Common myeloid progenitor, CD34-positive (primary cell): Measurements from ENCODE around the gene RASAL2.

Source experiments
- CTCF ChIA-PET: fragments of 350-600 bp; sonication (Branson Sonifier 250); formaldehyde crosslinking; loops from one replicate; lab custom pipeline; 2021; ENCODE audit warnings: antibody characterized with exemption; lab: Charles Lee
- POLR2A ChIA-PET: fragments of 350-600 bp; sonication (Branson Sonifier 250); formaldehyde crosslinking; loops from one replicate; lab custom pipeline; 2021; ENCODE audit warnings: antibody characterized with exemption; lab: Charles Lee
- DNase-seq, 3 donors: peaks; one replicate each; pipeline versions ENCODE4 v3.0.0 to v3.0.0-alpha.2; 2013
- H3K27ac ChIP-seq, 2 experiments: 1 replicate in 1 of 2; 2 replicates in 1 of 2; pipeline ENCODE4 v1.7.0; 2013; ENCODE audit warnings: inconsistent platforms in 2 of 2, low read length in 2 of 2, mild to moderate bottlenecking in 2 of 2, low read depth in 1 of 2, moderate library complexity in 1 of 2; ENCODE audit not compliant: severe bottlenecking in 2 of 2, insufficient read depth in 1 of 2, poor library complexity in 1 of 2
- H3K27me3 ChIP-seq, 5 experiments: replicated peaks in 2 of 5; 1 replicate in 3 of 5; 2 replicates in 2 of 5; pipeline versions ENCODE4 v1.6.1 to v1.7.0; 2013; ENCODE audit warnings: low read length in 4 of 5, mild to moderate bottlenecking in 2 of 5, moderate library complexity in 2 of 5, inconsistent platforms in 1 of 5; ENCODE audit not compliant: insufficient read depth in 5 of 5, control insufficient read depth in 4 of 5
- H3K36me3 ChIP-seq, 4 experiments: 1 replicate in 2 of 4; 2 replicates in 2 of 4; pipeline versions ENCODE4 v1.6.1 to v1.7.0; 2013; ENCODE audit warnings: low read length in 3 of 4, control low read depth in 1 of 4, mild to moderate bottlenecking in 1 of 4; ENCODE audit not compliant: control insufficient read depth in 4 of 4, insufficient read depth in 4 of 4
- H3K4me1 ChIP-seq, 4 experiments: 1 replicate in 3 of 4; 2 replicates in 1 of 4; pipeline versions ENCODE4 v1.6.1 to v1.7.1; 2013; ENCODE audit warnings: low read length in 3 of 4, mild to moderate bottlenecking in 3 of 4, control low read depth in 1 of 4, inconsistent platforms in 1 of 4, moderate library complexity in 1 of 4; ENCODE audit not compliant: control insufficient read depth in 4 of 4, insufficient read depth in 4 of 4; ENCODE audit errors: control extremely low read depth in 1 of 4
- H3K4me3 ChIP-seq, 7 experiments: 1 replicate in 4 of 7; 2 replicates in 3 of 7; pipeline versions ENCODE4 v1.5.1 to v1.7.0; 2013; ENCODE audit warnings: mild to moderate bottlenecking in 7 of 7, low read length in 6 of 7, moderate library complexity in 6 of 7, inconsistent platforms in 2 of 7, low read depth in 2 of 7, control low read depth in 1 of 7; ENCODE audit not compliant: insufficient read depth in 4 of 7, control insufficient read depth in 1 of 7; ENCODE audit errors: extremely low read depth in 1 of 7
- H3K9me3 ChIP-seq, 5 experiments: 1 replicate in 4 of 5; 2 replicates in 1 of 5; pipeline versions ENCODE4 v1.6.1 to v1.7.1; 2013; ENCODE audit warnings: low read length in 4 of 5, mild to moderate bottlenecking in 2 of 5, inconsistent platforms in 1 of 5, low read depth in 1 of 5, moderate library complexity in 1 of 5; ENCODE audit not compliant: control insufficient read depth in 4 of 5, insufficient read depth in 2 of 5; ENCODE audit errors: control extremely low read depth in 1 of 5
- WGBS: methylation state at CpG from one replicate; pipeline ENCODE4 v1.1.5; 2013; ENCODE audit not compliant: insufficient coverage; 5-methylcytosine and 5-hydroxymethylcytosine counted together

Gene RASAL2

GRCh38 chr1:178461701-178462100 is 367.8 kb downstream of the RASAL2 start:
- 97% methylated on average over 4 of the region's 4 CpGs for WGBS
- H3K4me3 ChIP-seq, result no peak overlapping the region
- no peaks in the 10 kb centered on the region for H3K27me3 ChIP-seq
- H3K9me3 ChIP-seq, result no peaks in the 10 kb centered on the region
- H3K27ac ChIP-seq, result no peak overlapping the region
- ChIA-PET POLR2A (no interaction called here), CTCF (no interaction called here)
- H3K36me3 ChIP-seq, result peaks cover 0 to 5% (median 0%) of the 10 kb centered on the region in 4 experiments
- DNase-seq, result no peak
- no peaks in the 10 kb centered on the region for H3K4me1 ChIP-seq

GRCh38 chr1:178464141-178464540 is 370.2 kb downstream of the RASAL2 start:
- 100% methylated on average over 1 of the region's 1 CpG for WGBS
- Histone ChIP-seq H3K9me3 (no peaks in the 10 kb centered on the region), H3K36me3 (peaks cover 0 to 5% (median 5%) of the 10 kb centered on the region in 4 experiments), H3K27ac (no peak overlapping the region), H3K4me1 (no peaks in the 10 kb centered on the region), H3K4me3 (no peak overlapping the region), H3K27me3 (no peaks in the 10 kb centered on the region)
- no peak for DNase-seq
- ChIA-PET CTCF (interaction anchor here (1.3 kb wide), 1 partner anchor 15 kb away, joined by 3 read pairs; no protein-coding TSS in a partner anchor), POLR2A (no interaction called here)

GRCh38 chr1:178464566-178464965 is 370.7 kb downstream of the RASAL2 start:
- H3K27me3 ChIP-seq, result no peaks in the 10 kb centered on the region
- ChIA-PET CTCF (interaction anchor here (0.7 to 1.3 kb wide), 2 partner anchors 11 to 15 kb away, joined by 3 to 4 read pairs; no protein-coding TSS in a partner anchor), POLR2A (no interaction called here)
- no peak for DNase-seq
- H3K4me1 ChIP-seq, result no peaks in the 10 kb centered on the region
- H3K9me3 ChIP-seq, result no peaks in the 10 kb centered on the region
- no peak overlapping the region for H3K27ac ChIP-seq
- H3K36me3 ChIP-seq, result peaks cover 0 to 5% (median 5%) of the 10 kb centered on the region in 4 experiments
- H3K4me3 ChIP-seq, result no peak overlapping the region

- H3K9me3 ChIP-seq, result no peaks in the 10 kb centered on the region
- CTCF ChIA-PET, result interaction anchor here (0.7 to 1.3 kb wide), 2 partner anchors 11 to 15 kb away, joined by 3 to 4 read pairs; no protein-coding TSS in a partner anchor
- H3K36me3 ChIP-seq, result peaks cover 0 to 5% (median 5%) of the 10 kb centered on the region in 4 experiments
- H3K27me3 ChIP-seq, result no peaks in the 10 kb centered on the region
- H3K27ac ChIP-seq, result no peak overlapping the region
- no peaks in the 10 kb centered on the region for H3K4me1 ChIP-seq
- DNase-seq, result no peak
- no peak overlapping the region for H3K4me3 ChIP-seq
- POLR2A ChIA-PET, result no interaction called here
Measured at GRCh38 chr1:178465011-178465410, 371.1 kb downstream of the RASAL2 start.

- no peaks in the 10 kb centered on the region for H3K9me3 ChIP-seq
- no peak overlapping the region for H3K4me3 ChIP-seq
- H3K4me1 ChIP-seq, result no peaks in the 10 kb centered on the region
- no peak for DNase-seq
- no peak overlapping the region for H3K27ac ChIP-seq
- CTCF ChIA-PET, result no interaction called here
- H3K27me3 ChIP-seq, result no peaks in the 10 kb centered on the region
- H3K36me3 ChIP-seq, result peaks cover 0 to 5% (median 5%) of the 10 kb centered on the region in 4 experiments
- POLR2A ChIA-PET, result no interaction called here
Measured at GRCh38 chr1:178467837-178468236, 373.9 kb downstream of the RASAL2 start.

GRCh38 chr1:178470411-178470960 is 376.6 kb downstream of the RASAL2 start:
- CTCF ChIA-PET, result interaction anchor here (1.3 kb wide), 1 partner anchor 9 kb away, joined by 5 read pairs; no protein-coding TSS in a partner anchor
- no peak for DNase-seq
- Histone ChIP-seq H3K4me3 (no peak overlapping the region), H3K27me3 (no peaks in the 10 kb centered on the region), H3K4me1 (no peaks in the 10 kb centered on the region), H3K36me3 (peaks cover 0 to 8% (median 5%) of the 10 kb centered on the region in 4 experiments), H3K9me3 (no peaks in the 10 kb centered on the region), H3K27ac (no peak overlapping the region)
- 100% methylated on average over 3 of the region's 5 CpGs for WGBS
- POLR2A ChIA-PET, result no interaction called here

GRCh38 chr1:178472531-178472930 is 378.6 kb downstream of the RASAL2 start:
- ChIA-PET POLR2A (no interaction called here), CTCF (no interaction called here)
- Histone ChIP-seq H3K36me3 (peaks cover 0 to 6% (median 3%) of the 10 kb centered on the region in 4 experiments), H3K4me3 (no peak overlapping the region), H3K4me1 (no peaks in the 10 kb centered on the region), H3K27me3 (no peaks in the 10 kb centered on the region), H3K9me3 (no peaks in the 10 kb centered on the region), H3K27ac (no peak overlapping the region)
- no peak for DNase-seq
